ENCODE measurements around the gene ZNF516. TPM values are rescaled to one million over a fixed set of nuclear protein-coding genes. Genes with fewer than 3 reads are reported as not detected.

ZNF516 gene
- total RNA-seq, 1 donor from 2014 or later, result 108 TPM

DNA sequence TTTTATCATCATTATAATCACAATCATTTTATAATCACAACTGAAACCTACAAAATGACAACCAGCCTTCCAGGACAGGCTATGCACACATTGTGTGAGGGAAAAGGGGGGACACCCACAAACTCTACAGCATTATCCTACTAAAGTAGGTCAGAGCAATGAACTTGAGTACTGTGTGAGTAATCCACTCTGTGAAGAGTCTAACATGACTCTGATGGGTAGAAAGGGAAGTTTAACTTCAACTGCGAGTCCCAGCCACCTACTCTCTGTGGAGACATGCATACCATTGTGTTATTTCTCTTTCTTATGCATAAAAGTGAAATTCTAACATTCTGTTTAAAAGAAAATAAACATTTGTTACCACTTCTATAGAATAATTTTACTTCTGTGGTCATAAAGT, 177.9 kb downstream of the ZNF516 start:
- TF ChIP-seq, protein P1, sequence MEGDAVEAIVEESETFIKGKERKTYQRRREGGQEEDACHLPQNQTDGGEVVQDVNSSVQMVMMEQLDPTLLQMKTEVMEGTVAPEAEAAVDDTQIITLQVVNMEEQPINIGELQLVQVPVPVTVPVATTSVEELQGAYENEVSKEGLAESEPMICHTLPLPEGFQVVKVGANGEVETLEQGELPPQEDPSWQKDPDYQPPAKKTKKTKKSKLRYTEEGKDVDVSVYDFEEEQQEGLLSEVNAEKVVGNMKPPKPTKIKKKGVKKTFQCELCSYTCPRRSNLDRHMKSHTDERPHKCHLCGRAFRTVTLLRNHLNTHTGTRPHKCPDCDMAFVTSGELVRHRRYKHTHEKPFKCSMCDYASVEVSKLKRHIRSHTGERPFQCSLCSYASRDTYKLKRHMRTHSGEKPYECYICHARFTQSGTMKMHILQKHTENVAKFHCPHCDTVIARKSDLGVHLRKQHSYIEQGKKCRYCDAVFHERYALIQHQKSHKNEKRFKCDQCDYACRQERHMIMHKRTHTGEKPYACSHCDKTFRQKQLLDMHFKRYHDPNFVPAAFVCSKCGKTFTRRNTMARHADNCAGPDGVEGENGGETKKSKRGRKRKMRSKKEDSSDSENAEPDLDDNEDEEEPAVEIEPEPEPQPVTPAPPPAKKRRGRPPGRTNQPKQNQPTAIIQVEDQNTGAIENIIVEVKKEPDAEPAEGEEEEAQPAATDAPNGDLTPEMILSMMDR (IDR thresholded peaks at IDR 0.05; ENCODE audit: unreplicated experiment), result no peak
- H3K36me3 Mint-ChIP-seq (ENCODE audit: insufficient read depth), result no peaks in the 10 kb centered on the region

DNA sequence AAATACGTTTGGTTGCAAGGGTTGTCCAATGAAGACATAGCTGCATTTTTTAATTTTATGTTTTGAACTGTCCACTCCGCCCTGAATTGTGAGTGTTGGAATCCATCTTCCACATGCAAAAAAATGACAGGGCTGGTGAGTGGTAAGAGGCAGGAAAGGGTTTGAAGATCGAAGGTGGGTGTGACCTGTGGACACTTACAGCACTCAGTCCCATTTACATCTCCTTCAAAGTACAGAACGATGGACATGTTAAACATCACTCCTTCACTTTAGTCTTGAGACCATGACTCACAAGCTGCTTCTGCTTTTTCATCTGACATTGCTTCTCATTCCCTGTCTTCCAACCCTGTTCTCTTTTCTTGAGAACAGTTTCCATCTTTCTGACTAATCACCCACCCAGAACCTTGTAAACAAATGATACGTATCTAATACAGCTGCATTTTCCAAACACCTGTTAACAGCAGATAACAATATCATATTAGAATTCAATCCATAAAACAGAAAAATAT, 179.3 kb downstream of the ZNF516 start:
- Mint-ChIP-seq H3K4me1 (ENCODE audit: low read depth) (peaks cover 14% of the 10 kb centered on the region), H3K4me3 (ENCODE audit: low read depth) (no peak overlapping the region), H3K36me3 (ENCODE audit: insufficient read depth) (no peaks in the 10 kb centered on the region), H3K27ac (no peak overlapping the region), H3K9me3 (ENCODE audit: low read depth) (no peaks in the 10 kb centered on the region), H3K27me3 (no peaks in the 10 kb centered on the region)
- TF ChIP-seq, protein P1 (IDR thresholded peaks at IDR 0.05; ENCODE audit: unreplicated experiment), result no peak
- DNase-seq (ENCODE audit: low spot score, unreplicated experiment), result no peak

More for the DNA sequence above, 177.9 kb downstream of the ZNF516 start:
- Mint-ChIP-seq H3K27me3 (peaks cover under 1% of the 10 kb centered on the region), H3K27ac (no peak overlapping the region), H3K4me3 (ENCODE audit: low read depth) (no peak overlapping the region), H3K4me1 (ENCODE audit: low read depth) (peaks cover 15% of the 10 kb centered on the region), H3K9me3 (ENCODE audit: low read depth) (no peaks in the 10 kb centered on the region)
- no peak for DNase-seq (ENCODE audit: low spot score, unreplicated experiment)

DNA sequence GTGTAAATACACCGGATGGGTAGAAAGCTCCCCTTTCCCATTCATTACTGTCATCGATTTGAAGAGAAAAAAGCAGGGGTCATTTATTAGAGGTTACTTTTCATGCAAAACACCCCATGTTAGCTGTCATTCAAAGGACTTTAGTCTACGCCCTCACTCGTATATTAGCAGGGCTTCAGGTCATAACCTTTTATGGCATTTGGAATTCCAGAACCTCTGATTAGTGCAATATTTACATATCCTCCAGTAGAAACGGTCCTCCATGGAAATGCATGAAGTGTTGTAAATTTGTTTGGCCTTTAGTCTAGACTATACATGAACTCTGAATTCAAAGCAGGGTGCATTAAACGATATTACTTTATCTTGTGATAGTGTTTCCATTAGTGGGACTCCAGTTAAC, 180.5 kb downstream of the ZNF516 start:
- no peak overlapping the region for H3K27ac Mint-ChIP-seq
- no peaks in the 10 kb centered on the region for H3K9me3 Mint-ChIP-seq (ENCODE audit: low read depth)

DNA sequence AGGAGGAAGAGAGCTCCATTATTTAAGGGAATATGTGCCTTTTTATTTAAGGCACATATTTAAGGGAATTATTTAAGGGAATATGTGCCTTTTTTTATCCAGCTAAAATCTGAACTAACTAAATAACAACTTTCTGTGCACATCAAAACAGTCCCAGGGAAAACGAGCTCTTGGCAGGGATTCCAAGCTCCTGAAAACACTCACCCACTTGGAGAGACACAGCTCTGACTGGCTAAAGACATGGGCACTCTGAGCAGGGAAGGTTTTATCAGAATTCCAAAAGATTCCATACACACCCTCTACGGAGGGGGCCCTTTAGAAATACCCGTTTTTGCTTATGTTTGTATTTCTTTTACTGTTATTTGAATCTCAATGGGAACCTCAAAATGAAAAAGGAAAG, 181.0 kb downstream of the ZNF516 start:
- Mint-ChIP-seq H3K4me3 (ENCODE audit: low read depth) (no peak overlapping the region), H3K4me1 (ENCODE audit: low read depth) (peaks cover 21% of the 10 kb centered on the region), H3K27me3 (no peaks in the 10 kb centered on the region), H3K9me3 (ENCODE audit: low read depth) (no peaks in the 10 kb centered on the region), H3K27ac (no peak overlapping the region), H3K36me3 (ENCODE audit: insufficient read depth) (no peaks in the 10 kb centered on the region)
- TF ChIP-seq, protein P1 (IDR thresholded peaks at IDR 0.05; ENCODE audit: unreplicated experiment), result no peak
- DNase-seq (ENCODE audit: low spot score, unreplicated experiment), result no peak

More for the DNA sequence above, 180.5 kb downstream of the ZNF516 start:
- Mint-ChIP-seq H3K4me1 (ENCODE audit: low read depth) (peaks cover 17% of the 10 kb centered on the region), H3K36me3 (ENCODE audit: insufficient read depth) (no peaks in the 10 kb centered on the region), H3K27me3 (no peaks in the 10 kb centered on the region), H3K4me3 (ENCODE audit: low read depth) (no peak overlapping the region)
- DNase-seq (ENCODE audit: low spot score, unreplicated experiment), result no peak
- TF ChIP-seq, protein P1 (IDR thresholded peaks at IDR 0.05; ENCODE audit: unreplicated experiment), result no peak
